GDM1 (cell line): Measurements from ENCODE around the gene MRPL46.

Source experiments
- DNase-seq: peaks from one replicate; lab custom pipeline; 2025; lab: John Stamatoyannopoulos, UW

Gene MRPL46

DNA sequence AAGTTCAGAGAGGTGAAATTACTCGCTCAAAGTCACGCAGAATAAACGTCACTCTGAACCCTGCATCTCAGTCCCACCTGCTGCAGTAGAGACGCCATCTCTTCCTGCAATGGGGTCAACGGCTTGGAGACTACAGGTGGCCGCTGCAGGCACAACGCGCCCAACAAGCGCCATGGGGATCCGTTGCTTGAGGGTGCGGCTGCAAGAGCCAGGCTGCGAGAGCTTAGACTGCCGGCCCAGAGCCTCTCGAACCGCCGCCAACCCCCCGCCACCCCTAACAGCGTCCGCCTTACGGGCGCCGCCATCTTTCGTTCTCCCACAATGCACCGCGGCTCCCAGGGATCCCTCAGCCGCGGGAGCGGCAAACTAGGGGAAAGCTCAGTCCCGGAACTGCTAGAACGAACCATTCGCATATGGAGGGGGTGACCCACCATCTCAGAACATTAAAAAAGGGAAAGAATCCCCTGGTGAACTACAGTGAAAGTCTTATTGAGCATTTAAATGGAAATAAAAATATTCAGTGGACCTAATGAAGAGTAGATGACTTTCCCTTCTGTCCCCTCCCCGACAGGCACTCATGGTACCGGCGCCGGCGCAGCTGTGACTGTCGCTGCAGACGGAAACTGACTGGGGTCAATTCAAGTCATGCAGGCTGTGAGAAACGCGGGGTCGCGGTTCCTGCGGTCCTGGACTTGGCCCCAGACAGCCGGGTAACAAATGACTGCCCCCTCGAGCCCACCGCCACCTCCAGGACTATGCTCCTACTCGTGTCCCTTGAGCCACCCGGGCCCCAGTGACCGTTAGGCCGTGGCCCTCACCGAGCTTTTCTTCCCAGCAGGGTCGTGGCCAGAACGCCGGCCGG, at the start of gene MRPL46, which contains the start of gene MRPS11:
TSS of gene MRPL46 (minus strand) at position 316 of the 862 bp plus-strand sequence. CDS start at position 305, 11 bp downstream.
TSS of gene MRPS11 (plus strand) at position 636 of the 862 bp plus-strand sequence. CDS start at position 646, 10 bp downstream.
- DNase-seq: peak; percentile 81

DNA sequence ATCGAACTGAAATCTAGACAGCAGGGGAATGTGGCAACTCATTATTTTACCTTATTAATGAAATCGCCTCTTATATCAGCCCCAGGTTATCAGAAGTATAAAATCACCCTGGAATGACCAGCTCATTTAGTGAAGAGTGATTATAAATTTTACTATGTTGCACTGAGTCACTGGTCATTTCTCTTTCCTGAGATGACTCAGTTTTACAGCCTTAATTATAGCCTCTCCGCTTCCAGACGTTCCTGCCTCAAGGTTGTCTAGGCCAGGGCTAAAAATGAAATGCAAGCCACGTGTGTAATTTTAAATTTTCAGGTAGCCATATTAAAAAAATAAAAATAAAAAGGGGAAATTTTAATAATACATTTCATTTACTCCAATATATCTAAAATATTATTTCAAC, 46.0 kb upstream of the MRPL46 start:
- DNase-seq: no peak

DNA sequence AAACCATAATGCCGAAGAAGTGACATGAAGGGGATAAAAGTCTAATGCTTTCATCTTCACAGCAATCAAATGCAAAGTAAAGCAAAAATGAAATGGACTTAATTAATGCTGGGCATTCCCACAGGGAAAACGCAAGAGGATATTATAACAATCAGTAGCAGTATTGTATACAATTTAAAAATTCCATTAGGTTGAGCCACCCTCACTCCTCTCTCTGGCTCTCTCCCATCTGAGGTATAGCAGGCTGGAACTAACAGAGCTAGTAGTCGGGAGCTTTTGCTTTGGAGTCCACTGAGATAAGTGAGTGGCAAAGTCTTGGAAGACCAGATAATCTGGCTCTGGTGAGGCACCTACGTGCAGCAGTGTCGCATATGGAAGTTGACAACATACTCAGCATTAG, 45.4 kb upstream of the MRPL46 start:
- no peak for DNase-seq

- no peak for DNase-seq
Observed at GRCh38 chr15:88512078-88512477, 44.9 kb upstream of the MRPL46 start.

DNA sequence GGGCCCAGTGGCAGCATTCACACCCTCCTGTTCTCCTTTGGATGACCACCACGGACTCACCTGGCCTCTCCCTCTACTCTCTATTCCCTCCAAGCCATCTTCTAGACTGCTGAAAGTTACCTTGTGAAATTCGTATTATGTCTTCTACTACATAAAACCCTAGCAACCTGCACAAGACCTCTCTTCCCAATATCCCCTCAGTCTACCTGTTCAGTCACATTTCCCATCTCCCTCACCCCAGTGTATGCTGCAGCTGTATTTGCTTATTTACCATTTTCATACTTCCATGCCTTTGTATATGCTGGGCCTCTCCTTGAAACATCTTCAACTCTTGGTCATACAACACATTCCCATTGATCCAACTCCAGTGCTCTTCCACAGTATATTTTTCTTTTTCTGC, 44.0 kb upstream of the MRPL46 start:
- DNase-seq: no peak

DNA sequence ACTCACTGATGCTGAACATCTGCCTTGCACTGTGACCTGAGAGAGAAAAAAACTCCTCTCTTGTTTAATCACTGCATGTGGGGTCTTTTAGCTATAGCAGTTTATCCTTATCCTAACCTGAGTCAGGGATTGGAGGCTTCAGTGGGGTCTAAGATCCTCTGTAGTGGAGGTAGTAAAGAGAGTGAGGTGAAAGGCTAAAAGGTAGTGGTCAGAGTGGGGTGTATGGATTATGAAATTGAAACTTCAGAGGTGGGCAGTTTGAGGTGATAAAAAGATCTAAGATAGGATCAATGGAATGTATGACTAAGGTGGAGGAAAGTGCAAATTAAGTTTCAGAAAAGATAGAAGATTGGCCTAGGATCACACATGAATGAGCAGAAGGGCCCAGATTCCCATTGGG, 42.8 kb upstream of the MRPL46 start:
- DNase-seq: no peak

DNA sequence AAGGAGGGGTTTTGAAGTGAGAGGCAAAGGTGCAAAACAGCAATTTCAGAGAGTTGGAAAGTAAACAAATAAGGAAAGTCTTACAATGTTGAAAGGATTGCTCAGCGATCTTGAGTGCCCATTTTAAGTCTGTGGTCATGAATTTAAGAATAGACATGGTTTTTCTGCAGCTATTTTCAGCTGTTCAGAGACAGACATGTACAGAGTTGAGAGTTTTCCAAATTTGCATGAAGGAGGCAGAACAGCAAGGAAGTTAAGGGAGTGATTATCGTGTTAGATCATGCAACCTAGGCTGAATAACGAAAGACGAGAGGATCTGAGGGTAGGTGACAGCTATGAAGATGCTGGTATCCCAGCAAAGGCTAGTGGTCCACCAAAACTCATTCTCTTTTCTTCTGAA, 42.1 kb upstream of the MRPL46 start:
- DNase-seq: no peak

DNA sequence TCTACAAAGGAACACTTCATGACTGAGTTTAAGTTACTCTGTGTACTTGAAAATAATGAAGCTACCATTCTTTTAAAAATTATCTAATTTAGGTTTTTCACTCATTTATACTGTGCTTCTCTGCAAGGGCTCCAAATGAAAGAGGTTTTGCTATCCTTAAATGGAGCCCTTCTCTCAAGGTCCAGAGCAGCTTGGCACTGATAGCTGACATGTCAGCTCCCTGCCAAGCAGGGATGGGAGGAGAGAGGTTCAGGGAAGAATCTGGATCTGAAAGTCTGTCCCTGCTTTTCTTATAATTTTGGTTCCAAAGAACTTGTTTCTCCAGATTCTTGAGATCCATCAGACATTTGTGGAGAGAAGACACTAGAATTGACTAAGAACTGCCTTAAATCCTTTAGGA, 39.4 kb upstream of the MRPL46 start:
- DNase-seq: no peak

GRCh38 chr15:88505721-88506120, 38.5 kb upstream of the MRPL46 start:
- no peak for DNase-seq

- DNase-seq: no peak
Observed at GRCh38 chr15:88504445-88504844, 37.3 kb upstream of the MRPL46 start.

DNA sequence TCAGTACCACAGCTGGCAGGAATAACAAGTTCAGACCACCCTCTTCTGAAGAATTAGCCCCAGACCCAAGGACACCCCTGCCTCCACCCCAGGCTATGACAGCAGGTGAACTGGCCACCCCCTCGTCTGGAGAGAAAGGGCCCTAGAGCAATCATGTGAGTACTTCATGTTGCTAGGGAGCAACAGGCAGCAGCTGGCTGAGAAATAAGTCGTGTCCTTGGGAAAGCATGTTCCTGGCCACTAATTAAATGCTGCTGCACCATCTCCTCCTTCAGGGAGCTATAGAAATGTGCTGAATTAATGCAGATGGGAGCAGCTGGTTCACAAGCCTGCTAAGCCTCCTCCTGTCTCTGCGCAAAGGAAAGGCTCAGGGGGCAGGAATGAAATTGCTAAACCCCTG, 31.8 kb upstream of the MRPL46 start:
- DNase-seq: no peak

GRCh38 chr15:88497109-88497765, 30.0 kb upstream of the MRPL46 start:
- DNase-seq: no peak

GRCh38 chr15:88493844-88494243, 26.7 kb upstream of the MRPL46 start:
- no peak for DNase-seq

GRCh38 chr15:88491158-88491557, 24.0 kb upstream of the MRPL46 start:
- no peak for DNase-seq

- no peak for DNase-seq
Observed at GRCh38 chr15:88490036-88490435, 22.8 kb upstream of the MRPL46 start.

DNA sequence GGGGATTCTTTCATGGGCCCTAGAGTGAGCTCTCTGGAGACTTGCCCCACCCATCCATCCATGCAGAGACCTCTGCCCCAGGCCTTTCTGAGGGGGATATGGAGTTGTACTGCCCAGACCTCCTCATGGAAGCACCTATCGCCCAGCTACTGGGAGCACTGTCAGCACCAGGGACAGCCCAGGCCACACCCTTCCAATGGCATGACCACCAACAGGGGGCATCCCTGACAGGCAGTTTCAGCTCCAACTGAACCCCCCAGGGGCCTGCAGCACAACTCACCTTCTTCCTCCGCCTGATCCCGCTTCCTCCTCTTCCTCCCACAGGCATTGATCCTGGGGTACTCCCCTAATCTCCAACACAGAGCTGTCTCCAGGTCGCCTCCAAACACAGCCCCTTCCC, 22.1 kb upstream of the MRPL46 start:
- DNase-seq: no peak

DNA sequence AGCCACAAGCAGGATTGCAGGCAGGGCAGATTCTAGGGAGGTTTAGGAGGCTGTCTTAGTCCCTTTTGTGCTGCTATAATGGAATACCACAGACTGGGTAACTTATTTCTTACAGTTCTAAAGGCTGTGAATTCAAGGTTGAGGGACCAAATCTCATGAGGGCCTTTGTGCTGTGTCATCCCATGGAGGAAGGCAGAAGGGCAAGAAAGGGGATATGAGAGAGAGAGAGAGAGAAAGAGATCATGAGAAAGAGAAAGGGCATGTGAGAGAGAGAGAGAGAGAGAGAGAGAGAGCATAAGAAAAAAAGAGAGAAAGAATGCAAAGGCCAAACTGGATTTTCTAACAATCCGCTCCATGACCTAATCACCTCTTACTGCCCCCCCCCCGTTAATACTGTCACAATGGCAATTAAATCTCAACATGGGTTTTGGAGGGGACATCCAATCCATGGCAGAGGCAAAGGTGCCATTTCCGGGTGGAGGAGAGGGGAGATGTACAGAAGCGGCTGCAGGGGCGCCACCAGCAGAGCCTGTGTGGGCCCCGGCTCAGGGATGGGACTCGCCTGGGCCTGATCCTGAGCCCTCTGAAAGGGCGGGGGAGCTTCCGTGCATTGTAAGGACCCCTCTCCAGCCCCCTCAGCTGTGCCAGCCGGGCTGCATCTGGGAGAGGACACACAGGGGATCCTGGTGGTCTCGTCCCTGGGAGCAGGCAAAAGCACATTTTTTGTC, 20.8 kb upstream of the MRPL46 start:
- no peak for DNase-seq

DNA sequence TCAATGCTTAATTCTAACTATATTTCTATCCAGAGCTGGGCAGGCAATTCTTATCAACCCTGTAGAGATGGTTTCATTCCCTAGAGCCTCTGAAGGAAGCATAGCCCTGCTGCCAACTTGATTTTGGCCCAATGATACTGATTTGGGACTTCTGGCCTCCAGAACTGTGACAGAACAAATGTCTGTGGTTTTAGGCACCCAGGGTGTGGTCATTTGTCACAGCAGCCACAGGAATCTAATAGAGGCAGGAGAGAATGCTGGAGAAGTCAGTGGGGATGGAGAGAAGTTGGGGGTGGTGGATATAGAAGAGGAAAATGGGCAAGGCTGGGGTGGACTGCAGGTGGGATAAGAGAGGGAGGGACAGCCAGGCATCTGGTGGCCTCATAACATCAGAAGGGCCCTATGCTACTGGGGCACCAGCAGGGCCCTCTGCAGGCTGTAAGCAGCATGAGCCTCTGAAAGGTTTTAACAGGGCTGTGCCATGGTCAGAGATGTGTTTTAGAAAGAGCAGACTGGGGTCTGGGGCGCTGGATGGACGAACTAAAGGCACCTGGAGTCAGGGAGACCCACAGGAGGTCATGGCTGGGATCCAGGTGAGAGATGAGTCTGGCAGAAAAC, 20.1 kb upstream of the MRPL46 start:
- no peak for DNase-seq

GRCh38 chr15:88484682-88485331, 17.6 kb upstream of the MRPL46 start:
- no peak for DNase-seq

DNA sequence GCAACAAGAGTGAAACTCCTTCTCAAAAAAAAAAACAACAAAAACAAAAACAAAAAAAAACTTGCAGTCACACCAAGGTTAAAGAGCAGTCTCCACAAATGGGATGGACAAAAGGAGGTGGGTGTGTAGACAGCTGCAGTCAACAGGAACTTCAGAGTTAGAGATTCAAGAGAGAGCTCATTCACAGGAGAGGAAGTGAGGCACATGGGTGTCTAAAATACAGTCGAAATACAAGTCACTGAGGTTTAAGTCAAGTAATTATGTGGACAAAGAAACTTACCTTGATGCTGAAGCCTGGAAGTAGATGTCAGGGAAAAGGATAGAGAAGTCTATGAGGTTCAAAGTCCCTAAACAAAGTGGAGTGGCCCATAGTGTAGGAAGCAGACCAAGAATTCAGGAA, 15.1 kb upstream of the MRPL46 start:
- DNase-seq: no peak

DNA sequence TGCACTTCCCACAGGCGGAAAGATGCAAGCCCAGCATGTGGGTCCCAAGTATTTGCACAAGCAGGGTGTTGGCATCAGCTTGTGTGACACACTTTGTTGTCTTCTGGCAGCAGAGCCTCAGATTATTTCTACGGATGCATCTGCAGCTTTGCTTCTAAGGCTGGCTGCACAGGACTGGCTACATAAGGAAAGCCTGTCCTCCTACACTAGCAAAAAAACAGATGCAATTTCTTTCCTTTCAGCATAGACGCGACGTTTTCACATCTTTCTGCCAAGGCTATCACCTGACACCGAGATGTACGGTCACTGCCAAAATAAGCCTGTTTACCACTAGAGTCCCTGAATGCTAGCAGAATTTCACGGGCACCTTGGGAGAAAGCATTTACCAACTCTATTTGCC, 13.8 kb upstream of the MRPL46 start:
- no peak for DNase-seq

DNA sequence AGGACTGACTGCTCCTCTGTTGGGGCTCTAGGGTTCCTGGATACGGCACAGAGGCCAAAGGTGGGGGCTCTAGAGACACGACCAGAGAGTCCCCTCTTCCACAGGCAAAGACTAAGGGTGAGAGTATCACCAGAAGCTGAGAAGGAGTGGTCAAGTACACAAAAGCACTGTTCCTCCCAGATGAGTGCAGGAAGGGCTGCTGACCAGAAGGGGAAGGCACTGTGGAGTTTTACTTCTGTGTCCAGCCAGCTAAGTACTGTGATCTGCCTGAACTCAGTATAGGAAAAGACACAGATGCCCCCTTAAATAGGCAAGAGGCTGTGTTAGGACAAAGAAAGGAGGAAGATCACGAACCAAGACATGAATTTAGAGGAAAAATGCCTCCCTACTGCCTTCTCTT, 12.0 kb upstream of the MRPL46 start:
- DNase-seq: no peak
